ENCODE measurements around the gene DPEP2NB. TPM values are rescaled to one million over a fixed set of nuclear protein-coding genes. Genes with fewer than 3 reads are reported as not detected.
"Not testable (repeated sequence)": the region's sequence is repeated elsewhere in the genome, so short reads cannot be mapped to it uniquely, and the experiment has no call there.

DPEP2NB gene
- total and polyA plus RNA-seq, 7 donors: 0.05 TPM; not detected in 6

DNA sequence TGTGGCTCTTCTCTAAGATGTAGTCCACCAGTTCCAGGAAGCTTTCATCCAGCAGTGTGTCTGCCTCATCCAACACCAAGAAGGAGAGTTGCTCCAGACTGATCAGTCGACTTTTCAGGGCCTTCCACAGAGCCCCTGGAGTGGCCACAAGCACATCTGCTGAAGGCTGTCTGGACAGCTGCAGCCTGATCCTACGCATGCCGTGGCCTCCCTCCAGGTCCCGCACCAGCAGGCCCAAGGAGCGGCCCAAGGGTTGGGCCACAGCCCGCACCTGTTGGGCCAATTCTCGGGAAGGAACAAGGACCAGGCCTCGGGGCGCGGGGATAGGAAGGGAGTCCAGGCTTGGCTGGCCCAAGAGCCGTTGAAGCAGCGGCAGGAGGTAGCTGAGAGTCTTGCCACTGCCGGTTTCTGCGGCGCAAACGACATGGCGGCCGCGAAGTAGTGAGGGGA, 6.6 kb upstream of the DPEP2NB start:
- intact Hi-C loops (cut with DNase I): loop anchor here in 1 of 2 donors (10.0 kb wide), 1 partner anchor 348 kb away; no protein-coding TSS in a partner anchor
- Histone ChIP-seq H3K4me3 (peak overlapping the region; percentile 99), H3K27ac (peak overlapping the region; percentile 94), H3K4me1 (peaks cover 24% of the 10 kb centered on the region), H3K27me3 (ENCODE audit: insufficient read depth in 3 of 3, low read length in 2 of 3) (no peaks in the 10 kb centered on the region), H3K36me3 (ENCODE audit: insufficient read depth in 1 of 2, low read depth in 1 of 2) (peaks cover 0 to 15% of the 10 kb centered on the region in 2 donors), H3K9me3 (no peaks in the 10 kb centered on the region)
- ATAC-seq (peak; percentile 54 to 73 (median 56)), DNase-seq (peak in 1 of 2 donors; percentile 58)
- TF ChIP-seq, protein P1, sequence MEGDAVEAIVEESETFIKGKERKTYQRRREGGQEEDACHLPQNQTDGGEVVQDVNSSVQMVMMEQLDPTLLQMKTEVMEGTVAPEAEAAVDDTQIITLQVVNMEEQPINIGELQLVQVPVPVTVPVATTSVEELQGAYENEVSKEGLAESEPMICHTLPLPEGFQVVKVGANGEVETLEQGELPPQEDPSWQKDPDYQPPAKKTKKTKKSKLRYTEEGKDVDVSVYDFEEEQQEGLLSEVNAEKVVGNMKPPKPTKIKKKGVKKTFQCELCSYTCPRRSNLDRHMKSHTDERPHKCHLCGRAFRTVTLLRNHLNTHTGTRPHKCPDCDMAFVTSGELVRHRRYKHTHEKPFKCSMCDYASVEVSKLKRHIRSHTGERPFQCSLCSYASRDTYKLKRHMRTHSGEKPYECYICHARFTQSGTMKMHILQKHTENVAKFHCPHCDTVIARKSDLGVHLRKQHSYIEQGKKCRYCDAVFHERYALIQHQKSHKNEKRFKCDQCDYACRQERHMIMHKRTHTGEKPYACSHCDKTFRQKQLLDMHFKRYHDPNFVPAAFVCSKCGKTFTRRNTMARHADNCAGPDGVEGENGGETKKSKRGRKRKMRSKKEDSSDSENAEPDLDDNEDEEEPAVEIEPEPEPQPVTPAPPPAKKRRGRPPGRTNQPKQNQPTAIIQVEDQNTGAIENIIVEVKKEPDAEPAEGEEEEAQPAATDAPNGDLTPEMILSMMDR (IDR thresholded peaks at IDR 0.05): no peak
- WGBS, 3 donors: 2 to 7% (median 3%) methylated on average over 19 of the region's 19 CpGs

DNA sequence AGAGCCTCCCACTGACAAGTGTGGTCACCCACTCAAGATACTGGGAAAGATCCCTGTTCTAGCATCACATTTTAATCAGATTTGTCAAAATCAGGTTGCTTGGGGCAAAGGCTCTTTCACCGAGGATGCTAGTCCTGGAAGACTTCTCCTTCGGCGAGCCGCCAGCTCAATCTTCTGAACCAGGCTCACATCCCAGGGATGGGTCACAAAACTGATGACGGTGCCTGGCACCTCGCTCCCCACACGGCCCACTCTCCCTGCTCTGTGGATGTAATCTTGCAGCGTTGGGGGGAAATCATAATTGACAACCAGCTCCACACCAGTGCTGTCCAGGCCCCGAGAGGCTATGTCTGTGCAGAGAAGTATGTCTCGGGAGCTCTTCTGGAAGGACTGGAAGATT, 5.8 kb upstream of the DPEP2NB start:
- intact Hi-C loops (cut with DNase I): loop anchor here in 1 of 2 donors (10.0 kb wide), 1 partner anchor 347 kb away; no protein-coding TSS in a partner anchor

DNA sequence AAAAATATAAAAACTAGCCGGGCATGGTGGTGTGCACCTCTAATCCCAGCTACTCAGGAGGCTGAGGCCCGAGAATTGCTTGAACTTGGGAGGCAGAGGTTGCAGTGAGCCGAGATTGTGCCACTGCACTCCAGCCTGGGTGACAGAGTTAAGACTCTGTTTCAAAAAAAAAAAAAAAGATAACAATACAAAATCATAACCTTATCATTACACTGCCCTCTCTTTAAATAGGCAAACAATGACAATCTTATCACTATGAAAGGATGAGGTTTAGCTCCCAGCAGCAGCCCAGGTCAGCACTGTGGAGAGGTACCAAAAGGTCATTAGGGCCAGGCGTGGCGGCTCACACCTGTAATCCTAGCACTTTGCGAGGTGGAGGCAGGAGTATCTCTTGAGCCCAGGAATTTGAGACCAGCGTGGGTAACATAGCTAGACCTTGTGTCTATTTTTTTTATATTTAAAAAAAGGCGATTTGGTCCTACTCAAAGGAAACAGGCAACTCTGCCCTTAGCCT, 3.5 kb upstream of the DPEP2NB start:
- WGBS, 3 donors: 71 to 74% (median 71%) methylated on average over 8 of the region's 8 CpGs
- ATAC-seq: no peak
- DNase-seq: no peak
- Histone ChIP-seq H3K36me3 (ENCODE audit: insufficient read depth in 1 of 2, low read depth in 1 of 2) (no peaks in the 10 kb centered on the region), H3K4me3 (no peak overlapping the region), H3K4me1 (peaks cover 22% of the 10 kb centered on the region), H3K27ac (no peak overlapping the region), H3K9me3 (no peaks in the 10 kb centered on the region), H3K27me3 (ENCODE audit: insufficient read depth in 3 of 3, low read length in 2 of 3) (no peaks in the 10 kb centered on the region)
- intact Hi-C loops (cut with DNase I): no loop called here
- TF ChIP-seq, protein P1 (IDR thresholded peaks at IDR 0.05): no peak

More for the DNA sequence above, 5.8 kb upstream of the DPEP2NB start:
- DNase-seq: no peak
- H3K27me3 ChIP-seq (ENCODE audit: insufficient read depth in 3 of 3, low read length in 2 of 3): no peaks in the 10 kb centered on the region
- H3K4me3 ChIP-seq: peak overlapping the region; percentile 99
- no peak for ATAC-seq
- H3K36me3 ChIP-seq (ENCODE audit: insufficient read depth in 1 of 2, low read depth in 1 of 2): peaks cover 0 to 9% of the 10 kb centered on the region in 2 donors
- TF ChIP-seq, protein P1 (IDR thresholded peaks at IDR 0.05): no peak
- H3K9me3 ChIP-seq: no peaks in the 10 kb centered on the region
- 86 to 94% (median 89%) methylated on average over 10 of the region's 10 CpGs for WGBS, 3 donors
- H3K4me1 ChIP-seq: peaks cover 24% of the 10 kb centered on the region
- H3K27ac ChIP-seq: peak overlapping the region; percentile 94

GRCh38 chr16:68013440-68013839, 2.3 kb downstream of the DPEP2NB start:
- Histone ChIP-seq H3K4me3 (no peak overlapping the region), H3K36me3 (ENCODE audit: insufficient read depth in 1 of 2, low read depth in 1 of 2) (no peaks in the 10 kb centered on the region), H3K27me3 (ENCODE audit: insufficient read depth in 3 of 3, low read length in 2 of 3) (no peaks in the 10 kb centered on the region), H3K9me3 (no peaks in the 10 kb centered on the region), H3K4me1 (no peaks in the 10 kb centered on the region), H3K27ac (peak overlapping the region; percentile 2)
- 59 to 78% (median 77%) methylated on average over 1 of the region's 1 CpG for WGBS, 3 donors
- DNase-seq (no peak), ATAC-seq (no peak)
- intact Hi-C loops (cut with DNase I): no loop called here
- TF ChIP-seq, protein P1 (IDR thresholded peaks at IDR 0.05): no peak

- H3K27me3 ChIP-seq (ENCODE audit: insufficient read depth in 3 of 3, low read length in 2 of 3); H3K9me3 ChIP-seq; H3K4me3 ChIP-seq; H3K4me1 ChIP-seq; ATAC-seq; DNase-seq; H3K36me3 ChIP-seq (ENCODE audit: insufficient read depth in 1 of 2, low read depth in 1 of 2); H3K27ac ChIP-seq: not testable (repeated sequence)
- intact Hi-C loops (cut with DNase I): loop anchor here in 1 of 2 donors (1.0 kb wide), 1 partner anchor 25 kb away; no protein-coding TSS in a partner anchor
- WGBS, 3 donors: 79 to 85% (median 81%) methylated on average over 4 of the region's 4 CpGs
Measured at GRCh38 chr16:68009872-68010271, 5.8 kb downstream of the DPEP2NB start.

All from psoas muscle (tissue), 8 donors.